ENCODE results near the gene PKD2L1. TPM values are rescaled to one million over a fixed set of nuclear protein-coding genes. Genes with fewer than 3 reads are reported as not detected.
"Not testable (repeated sequence)": the region's sequence is repeated elsewhere in the genome, so short reads cannot be mapped to it uniquely, and the experiment has no call there.

PKD2L1 gene
- total RNA-seq, 1 donor: not detected

- H3K27me3 ChIP-seq (ENCODE audit: insufficient read depth, low read length): peaks cover 35% of the 10 kb centered on the region
- H3K27ac ChIP-seq (ENCODE audit: low read depth, low read length): no peak overlapping the region
- no peaks in the 10 kb centered on the region for H3K79me2 ChIP-seq (ENCODE audit: insufficient read depth, low read length)
- no peak overlapping the region for H3K4me2 ChIP-seq (ENCODE audit: insufficient read depth, low read length)
- TF ChIP-seq, protein P1, sequence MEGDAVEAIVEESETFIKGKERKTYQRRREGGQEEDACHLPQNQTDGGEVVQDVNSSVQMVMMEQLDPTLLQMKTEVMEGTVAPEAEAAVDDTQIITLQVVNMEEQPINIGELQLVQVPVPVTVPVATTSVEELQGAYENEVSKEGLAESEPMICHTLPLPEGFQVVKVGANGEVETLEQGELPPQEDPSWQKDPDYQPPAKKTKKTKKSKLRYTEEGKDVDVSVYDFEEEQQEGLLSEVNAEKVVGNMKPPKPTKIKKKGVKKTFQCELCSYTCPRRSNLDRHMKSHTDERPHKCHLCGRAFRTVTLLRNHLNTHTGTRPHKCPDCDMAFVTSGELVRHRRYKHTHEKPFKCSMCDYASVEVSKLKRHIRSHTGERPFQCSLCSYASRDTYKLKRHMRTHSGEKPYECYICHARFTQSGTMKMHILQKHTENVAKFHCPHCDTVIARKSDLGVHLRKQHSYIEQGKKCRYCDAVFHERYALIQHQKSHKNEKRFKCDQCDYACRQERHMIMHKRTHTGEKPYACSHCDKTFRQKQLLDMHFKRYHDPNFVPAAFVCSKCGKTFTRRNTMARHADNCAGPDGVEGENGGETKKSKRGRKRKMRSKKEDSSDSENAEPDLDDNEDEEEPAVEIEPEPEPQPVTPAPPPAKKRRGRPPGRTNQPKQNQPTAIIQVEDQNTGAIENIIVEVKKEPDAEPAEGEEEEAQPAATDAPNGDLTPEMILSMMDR (IDR thresholded peaks at IDR 0.05; ENCODE audit: extremely low read depth, low read depth, low read length): no peak
- H3K36me3 ChIP-seq (ENCODE audit: insufficient read depth, low read length): no peaks in the 10 kb centered on the region
- no peaks in the 10 kb centered on the region for H3K4me1 ChIP-seq (ENCODE audit: insufficient read depth, low read length)
- DNase-seq (ENCODE audit: insufficient read length, low spot score, missing footprints): no peak
- H2AFZ ChIP-seq (ENCODE audit: low read length): no peak overlapping the region
- H4K20me1 ChIP-seq (ENCODE audit: insufficient read depth, low read length): no peaks in the 10 kb centered on the region
- no peaks in the 10 kb centered on the region for H3K9me3 ChIP-seq (ENCODE audit: low read depth, low read length)
- H3K4me3 ChIP-seq (ENCODE audit: insufficient read depth, low read length): no peak overlapping the region
Observed at GRCh38 chr10:100297242-100297641, 32.8 kb downstream of the PKD2L1 start.

- Histone ChIP-seq H3K36me3 (ENCODE audit: insufficient read depth, low read length) (no peaks in the 10 kb centered on the region), H3K27ac (ENCODE audit: low read depth, low read length) (no peak overlapping the region), H3K79me2 (ENCODE audit: insufficient read depth, low read length) (no peaks in the 10 kb centered on the region), H2AFZ (ENCODE audit: low read length) (no peak overlapping the region), H3K4me3 (ENCODE audit: insufficient read depth, low read length) (no peak overlapping the region), H4K20me1 (ENCODE audit: insufficient read depth, low read length) (no peaks in the 10 kb centered on the region), H3K27me3 (ENCODE audit: insufficient read depth, low read length) (peaks cover 43% of the 10 kb centered on the region), H3K4me1 (ENCODE audit: insufficient read depth, low read length) (no peaks in the 10 kb centered on the region), H3K9me3 (ENCODE audit: low read depth, low read length) (no peaks in the 10 kb centered on the region), H3K4me2 (ENCODE audit: insufficient read depth, low read length) (no peak overlapping the region)
- DNase-seq (ENCODE audit: insufficient read length, low spot score, missing footprints): no peak
- TF ChIP-seq, protein P1 (IDR thresholded peaks at IDR 0.05; ENCODE audit: extremely low read depth, low read depth, low read length): no peak
Observed at GRCh38 chr10:100293066-100293465, 37.0 kb downstream of the PKD2L1 start.

DNA sequence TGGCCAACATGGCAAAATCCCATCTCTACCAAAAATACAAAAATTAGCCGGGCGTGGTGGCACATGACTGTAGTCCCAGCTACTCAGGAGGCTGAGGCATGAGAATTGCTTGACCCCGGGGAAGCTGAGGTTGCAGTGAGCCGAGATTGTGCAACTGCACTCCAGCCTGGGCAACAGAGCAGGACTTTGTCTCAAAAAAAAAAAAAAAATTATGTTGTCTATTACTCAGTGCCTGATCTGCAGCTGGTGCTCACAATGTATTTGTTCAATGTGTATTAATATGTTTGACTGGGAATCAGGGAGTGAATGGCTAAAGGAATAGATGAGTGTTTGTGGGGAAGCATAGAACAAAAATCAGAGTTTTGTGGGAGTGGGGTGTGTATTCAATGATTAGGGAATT lies 37.7 kb downstream of the PKD2L1 start:
- not testable (repeated sequence) for H3K79me2 ChIP-seq (ENCODE audit: insufficient read depth, low read length); H3K27ac ChIP-seq (ENCODE audit: low read depth, low read length); H2AFZ ChIP-seq (ENCODE audit: low read length); H3K36me3 ChIP-seq (ENCODE audit: insufficient read depth, low read length); H4K20me1 ChIP-seq (ENCODE audit: insufficient read depth, low read length); DNase-seq (ENCODE audit: insufficient read length, low spot score, missing footprints); H3K9me3 ChIP-seq (ENCODE audit: low read depth, low read length); H3K4me2 ChIP-seq (ENCODE audit: insufficient read depth, low read length); H3K4me3 ChIP-seq (ENCODE audit: insufficient read depth, low read length); H3K4me1 ChIP-seq (ENCODE audit: insufficient read depth, low read length)
- peaks cover 37% of the 10 kb centered on the region for H3K27me3 ChIP-seq (ENCODE audit: insufficient read depth, low read length)

DNA sequence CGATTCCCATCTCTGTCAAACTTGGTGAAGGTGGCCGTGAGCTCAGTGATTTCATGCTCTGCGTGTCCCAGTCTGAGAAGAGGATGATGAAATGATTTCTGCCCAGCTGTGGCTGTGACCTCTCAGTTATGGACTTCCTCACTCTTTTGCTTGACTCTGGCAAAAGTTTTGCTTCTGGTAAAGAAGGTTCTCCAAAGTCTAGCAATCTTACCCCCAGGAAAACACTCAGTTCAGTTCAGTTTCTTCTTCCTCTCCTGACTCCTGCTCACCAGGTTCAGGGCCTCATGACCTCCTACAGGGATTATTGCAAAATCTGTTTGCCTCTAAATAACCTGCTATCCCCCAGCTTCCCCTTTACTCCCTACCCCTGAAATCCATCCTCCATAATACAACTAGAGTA lies 38.7 kb downstream of the PKD2L1 start:
- Histone ChIP-seq H3K4me1 (ENCODE audit: insufficient read depth, low read length) (peaks cover 7% of the 10 kb centered on the region), H4K20me1 (ENCODE audit: insufficient read depth, low read length) (no peaks in the 10 kb centered on the region), H3K4me3 (ENCODE audit: insufficient read depth, low read length) (no peak overlapping the region), H3K36me3 (ENCODE audit: insufficient read depth, low read length) (no peaks in the 10 kb centered on the region), H2AFZ (ENCODE audit: low read length) (no peak overlapping the region), H3K27me3 (ENCODE audit: insufficient read depth, low read length) (peaks cover 28% of the 10 kb centered on the region), H3K27ac (ENCODE audit: low read depth, low read length) (no peak overlapping the region), H3K79me2 (ENCODE audit: insufficient read depth, low read length) (no peaks in the 10 kb centered on the region), H3K9me3 (ENCODE audit: low read depth, low read length) (no peaks in the 10 kb centered on the region), H3K4me2 (ENCODE audit: insufficient read depth, low read length) (no peak overlapping the region)
- no peak for DNase-seq (ENCODE audit: insufficient read length, low spot score, missing footprints)
- TF ChIP-seq, protein P1 (IDR thresholded peaks at IDR 0.05; ENCODE audit: extremely low read depth, low read depth, low read length): no peak

Measured in osteoblast (primary cell).